ENCODE results near the gene FRAT1. TPM values are rescaled to one million over a fixed set of nuclear protein-coding genes. Genes with fewer than 3 reads are reported as not detected.

Gene FRAT1
- polyA plus RNA-seq, 1 of the 3 experiments (the other 2 are of a cell fraction) = 1.8 TPM

GRCh38 chr10:97360705-97361536 lies 41.9 kb downstream of the FRAT1 start:
- TF ChIP-seq USF2 (IDR thresholded peaks at IDR 0.05; ENCODE audit: borderline replicate concordance, low read depth, low read length) (no peak), NFIC (IDR thresholded peaks at IDR 0.05; ENCODE audit: borderline replicate concordance) (no peak), SIN3A (IDR thresholded peaks at IDR 0.05; ENCODE audit: borderline replicate concordance, low read depth, low read length) (no peak), GATA2 (CRISPR knock-in tag; IDR thresholded peaks at IDR 0.05) (no peak), MEF2A (IDR thresholded peaks at IDR 0.05; ENCODE audit: borderline replicate concordance, low read depth) (no peak)
- TF ChIP-seq, protein P1, sequence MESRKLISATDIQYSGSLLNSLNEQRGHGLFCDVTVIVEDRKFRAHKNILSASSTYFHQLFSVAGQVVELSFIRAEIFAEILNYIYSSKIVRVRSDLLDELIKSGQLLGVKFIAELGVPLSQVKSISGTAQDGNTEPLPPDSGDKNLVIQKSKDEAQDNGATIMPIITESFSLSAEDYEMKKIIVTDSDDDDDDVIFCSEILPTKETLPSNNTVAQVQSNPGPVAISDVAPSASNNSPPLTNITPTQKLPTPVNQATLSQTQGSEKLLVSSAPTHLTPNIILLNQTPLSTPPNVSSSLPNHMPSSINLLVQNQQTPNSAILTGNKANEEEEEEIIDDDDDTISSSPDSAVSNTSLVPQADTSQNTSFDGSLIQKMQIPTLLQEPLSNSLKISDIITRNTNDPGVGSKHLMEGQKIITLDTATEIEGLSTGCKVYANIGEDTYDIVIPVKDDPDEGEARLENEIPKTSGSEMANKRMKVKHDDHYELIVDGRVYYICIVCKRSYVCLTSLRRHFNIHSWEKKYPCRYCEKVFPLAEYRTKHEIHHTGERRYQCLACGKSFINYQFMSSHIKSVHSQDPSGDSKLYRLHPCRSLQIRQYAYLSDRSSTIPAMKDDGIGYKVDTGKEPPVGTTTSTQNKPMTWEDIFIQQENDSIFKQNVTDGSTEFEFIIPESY (IDR thresholded peaks at IDR 0.05; ENCODE audit: borderline replicate concordance, low read depth) = no peak
- TF ChIP-seq, protein P2, sequence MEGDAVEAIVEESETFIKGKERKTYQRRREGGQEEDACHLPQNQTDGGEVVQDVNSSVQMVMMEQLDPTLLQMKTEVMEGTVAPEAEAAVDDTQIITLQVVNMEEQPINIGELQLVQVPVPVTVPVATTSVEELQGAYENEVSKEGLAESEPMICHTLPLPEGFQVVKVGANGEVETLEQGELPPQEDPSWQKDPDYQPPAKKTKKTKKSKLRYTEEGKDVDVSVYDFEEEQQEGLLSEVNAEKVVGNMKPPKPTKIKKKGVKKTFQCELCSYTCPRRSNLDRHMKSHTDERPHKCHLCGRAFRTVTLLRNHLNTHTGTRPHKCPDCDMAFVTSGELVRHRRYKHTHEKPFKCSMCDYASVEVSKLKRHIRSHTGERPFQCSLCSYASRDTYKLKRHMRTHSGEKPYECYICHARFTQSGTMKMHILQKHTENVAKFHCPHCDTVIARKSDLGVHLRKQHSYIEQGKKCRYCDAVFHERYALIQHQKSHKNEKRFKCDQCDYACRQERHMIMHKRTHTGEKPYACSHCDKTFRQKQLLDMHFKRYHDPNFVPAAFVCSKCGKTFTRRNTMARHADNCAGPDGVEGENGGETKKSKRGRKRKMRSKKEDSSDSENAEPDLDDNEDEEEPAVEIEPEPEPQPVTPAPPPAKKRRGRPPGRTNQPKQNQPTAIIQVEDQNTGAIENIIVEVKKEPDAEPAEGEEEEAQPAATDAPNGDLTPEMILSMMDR (IDR thresholded peaks at IDR 0.05) = no peak
- Histone ChIP-seq H3K4me3 (ENCODE audit: low read depth in 2 of 2, low read length in 1 of 2) (no peak overlapping the region), H3K36me3 (replicated peaks in 1 of 2; ENCODE audit: control insufficient read depth in 1 of 2, insufficient read depth in 2 of 2, low read length in 1 of 2) (peaks cover 12 to 80% of the 10 kb centered on the region in 2 experiments), H3K27me3 (ENCODE audit: insufficient read depth) (no peaks in the 10 kb centered on the region), H3K79me2 (ENCODE audit: insufficient read depth) (no peaks in the 10 kb centered on the region), H4K20me1 (ENCODE audit: insufficient read depth) (no peaks in the 10 kb centered on the region), H3F3A (replicated peaks; ENCODE audit: insufficient read depth) (no peaks in the 10 kb centered on the region), H3K27ac (ENCODE audit: low read depth in 2 of 2, low read length in 1 of 2) (no peak overlapping the region), H3K9me3 (no peaks in the 10 kb centered on the region), H3K4me1 (ENCODE audit: control insufficient read depth in 1 of 2, insufficient read depth in 2 of 2, low read depth in 1 of 2, low read length in 1 of 2) (peaks cover 0 to 6% of the 10 kb centered on the region in 2 experiments; a peak in 1 of 4 replicates), H3K9ac (no peak overlapping the region), H3K4me2 (no peak overlapping the region), H3K9me2 (no peaks in the 10 kb centered on the region), H2AFZ (ENCODE audit: low read depth) (no peak overlapping the region)
- DNase-seq = no peak
- CTCF ChIA-PET = interaction anchor here (3.3 kb wide), 1 partner anchor 82 kb away, joined by 17 read pairs; no protein-coding TSS in a partner anchor
- POLR2A ChIA-PET = interaction anchor here (0.5 to 1.7 kb wide), 2 partner anchors 40 to 54 kb away, joined by 4 read pairs; no protein-coding TSS in a partner anchor
- WGBS (ENCODE audit: low lambda C conversion rate) = 97% methylated on average over 9 of the region's 11 CpGs

DNA sequence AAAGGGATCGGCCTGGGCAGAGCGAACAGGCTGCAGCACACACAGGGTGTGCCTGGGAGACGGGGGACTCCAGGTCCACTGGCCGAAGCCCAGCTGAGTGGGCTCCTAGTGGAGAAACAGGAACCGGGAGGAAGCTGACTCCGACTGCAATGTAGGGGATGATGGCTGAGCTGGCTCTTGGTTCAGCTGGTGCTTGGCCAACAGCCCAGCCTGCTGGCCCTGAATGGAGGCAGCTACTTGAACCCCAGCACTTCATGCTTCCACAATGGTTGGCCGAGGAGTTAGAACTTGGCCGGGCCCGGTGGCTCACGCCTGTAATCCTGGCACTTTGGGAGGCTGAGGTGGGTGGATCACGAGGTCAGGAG lies 42.4 kb downstream of the FRAT1 start:
- CTCF ChIA-PET = no interaction called here
- POLR2A ChIA-PET = interaction anchor here (0.5 kb wide), 1 partner anchor 53 kb away, joined by 4 read pairs; no protein-coding TSS in a partner anchor
- H3K27me3 ChIP-seq (ENCODE audit: insufficient read depth) = no peaks in the 10 kb centered on the region
- H2AFZ ChIP-seq (ENCODE audit: low read depth) = no peak overlapping the region
- TF ChIP-seq POLR2AphosphoS5 (IDR thresholded peaks at IDR 0.05; ENCODE audit: low read depth, low read length) = no peak
- H4K20me1 ChIP-seq (ENCODE audit: insufficient read depth) = no peaks in the 10 kb centered on the region
- no peaks in the 10 kb centered on the region for H3F3A ChIP-seq (replicated peaks; ENCODE audit: insufficient read depth)
- H3K36me3 ChIP-seq (replicated peaks in 1 of 2; ENCODE audit: control insufficient read depth in 1 of 2, insufficient read depth in 2 of 2, low read length in 1 of 2) = peaks cover 12 to 80% of the 10 kb centered on the region in 2 experiments
- no peak overlapping the region for H3K27ac ChIP-seq (ENCODE audit: low read depth in 2 of 2, low read length in 1 of 2)
- no peaks in the 10 kb centered on the region for H3K79me2 ChIP-seq (ENCODE audit: insufficient read depth)
- H3K4me1 ChIP-seq (ENCODE audit: control insufficient read depth in 1 of 2, insufficient read depth in 2 of 2, low read depth in 1 of 2, low read length in 1 of 2) = peaks cover 0 to under 1% of the 10 kb centered on the region in 2 experiments; a peak in 1 of 4 replicates
- no peak overlapping the region for H3K4me2 ChIP-seq
- WGBS (ENCODE audit: low lambda C conversion rate) = 92% methylated on average over 6 of the region's 11 CpGs
- no peaks in the 10 kb centered on the region for H3K9me2 ChIP-seq
- no peak overlapping the region for H3K4me3 ChIP-seq (ENCODE audit: low read depth in 2 of 2, low read length in 1 of 2)
- H3K9me3 ChIP-seq = no peaks in the 10 kb centered on the region
- DNase-seq = no peak
- H3K9ac ChIP-seq = no peak overlapping the region

All from SK-N-SH (cell line).